Vagina (tissue), 2 donors: ENCODE results near the gene OTOF.

ENCODE experiments used
- CTCF ChIP-seq, 3 experiments: fragments of 450-650 bp in 2 of 3; fragments of 200-600 bp in 1 of 3; sonication (generic) in 1 of 3; IDR thresholded peaks; one replicate each; pipeline ENCODE4 v1.5.1; 2017 to 2019; ENCODE audit warnings: antibody characterized with exemption in 3 of 3, mild to moderate bottlenecking in 2 of 3, moderate library complexity in 2 of 3
- POLR2A ChIP-seq, 2 donors: fragments of 450-650 bp; IDR thresholded peaks; one replicate each; pipeline ENCODE4 v1.6.1; 2017; ENCODE audit warnings: antibody characterized with exemption in 2 of 2, mild to moderate bottlenecking in 2 of 2, moderate library complexity in 2 of 2
- POLR2AphosphoS5 ChIP-seq, 2 donors: sonication (generic); formaldehyde crosslinking; IDR thresholded peaks; one replicate each; pipeline ENCODE4 v1.9.0; 2017; ENCODE audit warnings: antibody characterized with exemption in 2 of 2, mild to moderate bottlenecking in 2 of 2, low read depth in 1 of 2; ENCODE audit not compliant: insufficient read depth in 1 of 2

GRCh38 chr2:26475037-26475436 lies 2.9 kb downstream of the OTOF start:
- TF ChIP-seq POLR2A (IDR thresholded peaks at IDR 0.05) (no peak), CTCF (IDR thresholded peaks at IDR 0.05) (no peak), POLR2AphosphoS5 (IDR thresholded peaks at IDR 0.05; ENCODE audit: insufficient read depth in 1 of 2, low read depth in 1 of 2) (no peak)
